HepG2 (cell line): ENCODE measurements around the gene KCNG4. TPM values are rescaled to one million over a fixed set of nuclear protein-coding genes. Genes with fewer than 3 reads are reported as not detected.

Experiments
- ATAC-seq: fragments of 200-7000 bp; cut with Tn5 transposase; 3 replicates; pipeline ENCODE4 v1.9.1; 2020; ENCODE audit warnings: mild to moderate bottlenecking, moderate library complexity
- BruUV-seq: library from RNA; stranded (reverse); fragments of 400-500 nt; replicated peaks from 2 replicates; lab custom pipeline; 2021; lab: Mats Ljungman, UMichigan
- CTCF ChIA-PET: fragments of 300-600 bp; formaldehyde crosslinking; extraction: SDS; loops from one replicate; lab custom pipeline; 2021; ENCODE audit warnings: low total read pairs, inconsistent platforms, low intra/inter-chr PET ratio; lab: Yijun Ruan, JAX
- POLR2A ChIA-PET: fragments of 350-600 bp; sonication (Branson Sonifier 250); formaldehyde crosslinking; loops from one replicate; lab custom pipeline; 2020; ENCODE audit warnings: antibody characterized with exemption, inconsistent platforms; lab: Yijun Ruan, JAX
- DNase-seq: peaks from one replicate; pipeline ENCODE4 v3.0.0-alpha.2; 2015; ENCODE audit warnings: low spot score
- FAIRE-seq: peaks from 3 replicates; lab custom pipeline; 2011; peaks lifted over from hg19 to GRCh38; lab: Jason Lieb, UNC
- H2AFZ ChIP-seq: one replicate; pipeline ENCODE4 v1.6.1; 2011; ENCODE audit warnings: low read length, inconsistent platforms
- H3K27ac ChIP-seq: fragments of 300-600 bp; 3 replicates; pipeline ENCODE4 v1.8.0; 2011; ENCODE audit warnings: mixed run types, mild to moderate bottlenecking, mixed read lengths, low read length, inconsistent platforms; ENCODE audit not compliant: insufficient read depth; ENCODE audit errors: extremely low read length
- H3K27me3 ChIP-seq, 2 experiments: fragments of 200-600 bp in 1 of 2; 2 replicates in 1 of 2; 3 replicates in 1 of 2; pipeline versions ENCODE4 v1.6.0 to v1.8.0; 2011; ENCODE audit warnings: low read length in 2 of 2, mild to moderate bottlenecking in 2 of 2, moderate library complexity in 2 of 2, inconsistent platforms in 1 of 2; ENCODE audit not compliant: insufficient read depth in 2 of 2, control insufficient read depth in 1 of 2
- H3K36me3 ChIP-seq, 2 experiments: fragments of 200-600 bp in 1 of 2; replicated peaks in 1 of 2; 2 replicates in 1 of 2; 3 replicates in 1 of 2; pipeline versions ENCODE4 v1.5.1 to v1.8.0; 2011; ENCODE audit warnings: low read length in 2 of 2, inconsistent platforms in 1 of 2; ENCODE audit not compliant: insufficient read depth in 2 of 2, control insufficient read depth in 1 of 2
- H3K4me1 ChIP-seq: 2 replicates; pipeline ENCODE4 v1.5.1; 2012; ENCODE audit warnings: low read length, inconsistent platforms; ENCODE audit not compliant: insufficient read depth
- H3K4me2 ChIP-seq: 2 replicates; pipeline ENCODE4 v1.6.0; 2011; ENCODE audit warnings: low read depth, low read length, inconsistent platforms
- H3K4me3 ChIP-seq, 3 experiments: fragments of 200-600 bp in 1 of 3; sonication (generic), shearing (Covaris generic) in 1 of 3; replicated peaks in 1 of 3; 2 replicates each; pipeline ENCODE4 v1.5.1; 2011 to 2016; ENCODE audit warnings: low read length in 3 of 3, inconsistent platforms in 2 of 3, low read depth in 2 of 3, mild to moderate bottlenecking in 2 of 3, control low read depth in 1 of 3, mixed read lengths in 1 of 3; ENCODE audit not compliant: insufficient read depth in 1 of 3
- H3K79me2 ChIP-seq: one replicate; pipeline ENCODE4 v1.6.1; 2011; ENCODE audit warnings: low read length, inconsistent platforms; ENCODE audit not compliant: insufficient read depth
- H3K9ac ChIP-seq: 2 replicates; pipeline ENCODE4 v1.6.0; 2011; ENCODE audit warnings: mild to moderate bottlenecking, low read depth, low read length, inconsistent platforms; ENCODE audit not compliant: insufficient read depth
- H3K9me3 ChIP-seq: 2 replicates; pipeline ENCODE4 v1.5.1; 2012; ENCODE audit warnings: mild to moderate bottlenecking, low read length
- H4K20me1 ChIP-seq: 2 replicates; pipeline ENCODE4 v1.6.0; 2011; ENCODE audit warnings: inconsistent platforms, mild to moderate bottlenecking, low read length, moderate library complexity; ENCODE audit not compliant: insufficient read depth
- BORCS8-MEF2B ChIP-seq: sonication (generic); formaldehyde crosslinking; IDR thresholded peaks from 2 replicates; pipeline ENCODE4 v1.8.0; 2022; ENCODE audit warnings: mild to moderate bottlenecking, missing genetic modification reagents
- CREB1 ChIP-seq, 2 experiments: fragments of 450-650 bp in 1 of 2; IDR thresholded peaks; 2 replicates each; pipeline ENCODE4 v1.6.1; 2016 to 2017; ENCODE audit warnings: control low read depth in 1 of 2, mild to moderate bottlenecking in 1 of 2, missing compliant biosample characterization in 1 of 2, missing genetic modification characterization in 1 of 2
- FIP1L1 ChIP-seq: fragments of 200-400 bp; formaldehyde crosslinking; IDR thresholded peaks from 2 replicates; pipeline ENCODE4 v1.6.1; 2018; ENCODE audit warnings: low read depth, mild to moderate bottlenecking, low read length, moderate library complexity, borderline replicate concordance; ENCODE audit not compliant: insufficient read depth
- FOSL1 ChIP-seq: sonication (generic); formaldehyde crosslinking; IDR thresholded peaks from 2 replicates; pipeline ENCODE4 v1.9.0; 2021; ENCODE audit warnings: missing genetic modification reagents, borderline replicate concordance
- MTA1 ChIP-seq: sonication (generic); formaldehyde crosslinking; IDR thresholded peaks from 2 replicates; pipeline ENCODE4 v1.4.0; 2020; ENCODE audit warnings: missing genetic modification reagents, mild to moderate bottlenecking, borderline replicate concordance
- NFYC ChIP-seq: IDR thresholded peaks from 2 replicates; pipeline ENCODE4 v1.6.1; 2016; ENCODE audit warnings: missing genetic modification reagents, missing compliant biosample characterization
- NONO ChIP-seq, 2 experiments: fragments of 450-650 bp in 1 of 2; sonication (generic) in 1 of 2; formaldehyde crosslinking in 1 of 2; IDR thresholded peaks in 1 of 2; conservative IDR thresholded peaks in 1 of 2; 2 replicates each; pipeline versions ENCODE4 v1.6.1 to v1.8.0; 2017 to 2022; ENCODE audit warnings: mild to moderate bottlenecking in 1 of 2, missing genetic modification reagents in 1 of 2, moderate library complexity in 1 of 2
- RNF2 ChIP-seq: fragments of 450-650 bp; conservative IDR thresholded peaks from 2 replicates; pipeline ENCODE4 v1.6.1; 2016; ENCODE audit warnings: low read depth
- SP2 ChIP-seq: sonication (generic); formaldehyde crosslinking; IDR thresholded peaks from 2 replicates; pipeline ENCODE4 v1.5.1; 2020; ENCODE audit warnings: mild to moderate bottlenecking, missing genetic modification reagents
- TEAD2 ChIP-seq: sonication (generic); formaldehyde crosslinking; IDR thresholded peaks from 2 replicates; pipeline ENCODE4 v1.9.0; 2021; ENCODE audit warnings: missing genetic modification reagents
- ZBTB49 ChIP-seq: sonication (generic); formaldehyde crosslinking; IDR thresholded peaks from 2 replicates; pipeline ENCODE4 v1.4.0; 2020; ENCODE audit warnings: missing genetic modification reagents, borderline replicate concordance
- ZNF317 ChIP-seq: sonication (generic); formaldehyde crosslinking; IDR thresholded peaks from 2 replicates; pipeline ENCODE4 v1.5.0; 2020; ENCODE audit warnings: mild to moderate bottlenecking, missing genetic modification reagents
- ZNF343 ChIP-seq: sonication (generic); formaldehyde crosslinking; IDR thresholded peaks from 2 replicates; pipeline ENCODE4 v1.4.0; 2020; ENCODE audit warnings: mild to moderate bottlenecking, missing genetic modification reagents
- ZSCAN22 ChIP-seq: sonication (generic); formaldehyde crosslinking; IDR thresholded peaks from 2 replicates; pipeline ENCODE4 v1.4.0; 2020; ENCODE audit warnings: mild to moderate bottlenecking, missing genetic modification reagents
- WGBS: methylation state at CpG from one replicate; pipeline ENCODE4 v1.1.6; 2017; ENCODE audit warnings: low lambda C conversion rate; 5-methylcytosine and 5-hydroxymethylcytosine counted together
- in situ Hi-C: cut with HindIII; loops from 2 replicates; pipeline ENCODE4 v1.10.0; 2017; ENCODE audit warnings: low pct_unique_long_range_greater_than_20kb; ENCODE audit not compliant: extremely low pct_ligation_motif_present
- intact Hi-C: fragments of 100-400 bp; cut with micrococcal nuclease; formaldehyde crosslinking; loops from one replicate; pipeline ENCODE4 v1.10.0; 2022; ENCODE audit not compliant: unreplicated experiment
- polyA plus RNA-seq, 8 experiments: library from polyadenylated mRNA; depleted of rRNA in 3 of 8; stranded (reverse) in 7 of 8; unstranded in 1 of 8; fragments of >200 nt; fragmentation: Illumina TruSeq in 4 of 8; extraction: Trizol in 4 of 8; gene quantifications; 2 replicates each; pipeline versions ENCODE4 v1.2.1 to v1.2.3, GENCODE V29; 2011 to 2016; ENCODE audit warnings: low read depth in 4 of 8, missing spikeins in 1 of 8, mixed read lengths in 1 of 8; ENCODE audit not compliant: insufficient read depth in 1 of 8
- total RNA-seq, 5 experiments: library from RNA; depleted of rRNA; stranded (reverse); fragments of >200 nt; fragmentation: Illumina TruSeq; extraction: Trizol; gene quantifications; 2 replicates each; pipeline ENCODE4 v1.2.3, GENCODE V29; 2016; ENCODE audit warnings: low read depth in 1 of 5
- TF ChIP-seq, protein P1 (sequence below): sonication (generic); formaldehyde crosslinking; IDR thresholded peaks from 2 replicates; pipeline ENCODE4 v1.5.0; 2020; ENCODE audit warnings: missing genetic modification reagents, mild to moderate bottlenecking, borderline replicate concordance

The KCNG4 gene
- total and polyA plus RNA-seq, 2 of the 13 experiments (the other 11 are each of a cell fraction or from before 2014, with no cell fraction given), result not detected

DNA sequence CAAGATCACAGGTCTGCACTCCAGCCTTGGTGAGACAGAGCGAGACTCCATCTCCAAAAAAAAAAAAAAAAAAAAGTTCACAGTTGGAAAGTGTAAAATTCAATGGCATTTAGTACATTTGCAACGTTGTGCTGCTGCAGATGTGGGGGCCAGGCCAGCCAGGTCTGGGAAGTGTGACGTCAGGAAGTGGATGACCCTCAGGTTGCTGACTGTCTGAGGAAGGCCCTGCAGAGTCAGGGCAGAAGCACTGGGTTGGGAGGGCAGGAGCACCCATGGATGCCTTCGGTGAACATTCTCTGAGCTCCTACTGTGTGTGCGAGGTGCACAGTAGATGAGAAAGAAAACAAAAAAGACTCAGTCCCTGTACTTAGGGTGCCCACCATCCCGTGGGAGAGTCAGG, 42.7 kb upstream of the KCNG4 start:
- in situ Hi-C loops, result no loop called here

GRCh38 chr16:84281074-84281473, 41.3 kb upstream of the KCNG4 start:
- Histone ChIP-seq H3K9ac (no peak overlapping the region), H3K79me2 (no peaks in the 10 kb centered on the region), H3K4me2 (no peak overlapping the region), H4K20me1 (no peaks in the 10 kb centered on the region; the same call in 1 of the 2 replicates), H3K4me1 (peaks cover 12% of the 10 kb centered on the region), H3K36me3 (no peaks in the 10 kb centered on the region), H3K9me3 (no peaks in the 10 kb centered on the region), H3K27me3 (peaks cover 4 to 44% of the 10 kb centered on the region in 2 experiments; a peak in 3 of 5 replicates), H3K27ac (no peak overlapping the region), H2AFZ (no peak overlapping the region), H3K4me3 (no peak overlapping the region)
- intact Hi-C loops, result no loop called here
- ChIA-PET CTCF (interaction anchor here (1.1 to 1.6 kb wide), 2 partner anchors 27 to 204 kb away, joined by 3 read pairs; no protein-coding TSS in a partner anchor), POLR2A (no interaction called here)
- WGBS, result 68% methylated on average over 3 of the region's 3 CpGs
- in situ Hi-C loops, result no loop called here
- DNase-seq, result no peak
- ATAC-seq, result no peak
- BruUV-seq, result no TSS peak
- no peak for FAIRE-seq
- TF ChIP-seq FOSL1 (CRISPR knock-in tag) (no peak), ZSCAN22 (CRISPR knock-in tag) (no peak), TEAD2 (CRISPR knock-in tag) (no peak), RNF2 (no peak), ZBTB49 (CRISPR knock-in tag) (no peak), ZNF343 (no peak), SP2 (CRISPR knock-in tag) (peak; percentile 73), NFYC (CRISPR knock-in tag) (peak; percentile 83), MTA1 (CRISPR knock-in tag) (no peak), BORCS8-MEF2B (CRISPR knock-in tag) (no peak), NONO (IDR thresholded peaks at IDR 0.05) (no peak), NONO (CRISPR knock-in tag; conservative IDR thresholded peaks at IDR 0.05) (no peak), ZNF317 (no peak)
- TF ChIP-seq, protein P1, sequence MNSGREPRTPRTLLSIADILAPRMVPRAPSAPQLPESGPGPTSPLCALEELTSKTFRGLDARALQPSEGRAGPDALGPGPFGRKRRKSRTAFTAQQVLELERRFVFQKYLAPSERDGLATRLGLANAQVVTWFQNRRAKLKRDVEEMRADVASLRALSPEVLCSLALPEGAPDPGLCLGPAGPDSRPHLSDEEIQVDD (CRISPR knock-in tag), result no peak

More for the DNA sequence above, 42.7 kb upstream of the KCNG4 start:
- no peak overlapping the region for H3K4me2 ChIP-seq
- ATAC-seq (no peak), FAIRE-seq (no peak), DNase-seq (no peak)
- no peak overlapping the region for H2AFZ ChIP-seq
- H3K4me1 ChIP-seq, result peaks cover 12% of the 10 kb centered on the region
- peaks cover 7 to 53% of the 10 kb centered on the region in 2 experiments; a peak in 4 of 5 replicates for H3K27me3 ChIP-seq
- 42% methylated on average over 6 of the region's 6 CpGs for WGBS
- POLR2A ChIA-PET, result no interaction called here
- TF ChIP-seq CREB1 (IDR thresholded peaks at IDR 0.05) (peak; percentile 91), CREB1 (CRISPR knock-in tag; IDR thresholded peaks at IDR 0.05) (no peak), FIP1L1 (no peak)
- H3K79me2 ChIP-seq, result no peaks in the 10 kb centered on the region
- intact Hi-C loops, result no loop called here
- H3K27ac ChIP-seq, result no peak overlapping the region
- no TSS peak for BruUV-seq
- no peaks in the 10 kb centered on the region for H3K9me3 ChIP-seq
- no peaks in the 10 kb centered on the region for H4K20me1 ChIP-seq
- H3K4me3 ChIP-seq, result no peak overlapping the region
- CTCF ChIA-PET, result interaction anchor here (1.6 kb wide), 1 partner anchor 202 kb away, joined by 3 read pairs; no protein-coding TSS in a partner anchor
- no peaks in the 10 kb centered on the region for H3K36me3 ChIP-seq
- no peak overlapping the region for H3K9ac ChIP-seq
